Muscle layer of duodenum (tissue), 2 donors: Measurements from ENCODE around the gene TASP1.
"Not testable (repeated sequence)": the region's sequence is repeated elsewhere in the genome, so short reads cannot be mapped to it uniquely, and the experiment has no call there.

Source experiments
- H3K27ac ChIP-seq: one replicate; pipeline ENCODE4 v1.7.0; 2013; ENCODE audit warnings: mild to moderate bottlenecking, low read length
- H3K27me3 ChIP-seq: one replicate; pipeline ENCODE4 v1.7.0; 2013; ENCODE audit warnings: low read depth, mild to moderate bottlenecking, control low read depth, low read length
- H3K36me3 ChIP-seq, 2 donors: one replicate each; pipeline ENCODE4 v1.7.0; 2013; ENCODE audit warnings: low read length in 2 of 2, control low read depth in 1 of 2, mild to moderate bottlenecking in 1 of 2; ENCODE audit not compliant: insufficient read depth in 2 of 2, control insufficient read depth in 1 of 2
- H3K4me1 ChIP-seq, 2 donors: one replicate each; pipeline ENCODE4 v1.7.0; 2013; ENCODE audit warnings: low read length in 2 of 2, mild to moderate bottlenecking in 2 of 2, control low read depth in 1 of 2, moderate library complexity in 1 of 2; ENCODE audit not compliant: insufficient read depth in 2 of 2, control insufficient read depth in 1 of 2
- H3K4me3 ChIP-seq, 2 donors: one replicate each; pipeline ENCODE4 v1.7.0; 2013; ENCODE audit warnings: low read length in 2 of 2, low read depth in 1 of 2, mild to moderate bottlenecking in 1 of 2
- H3K9me3 ChIP-seq, 2 donors: one replicate each; pipeline ENCODE4 v1.7.0; 2013; ENCODE audit warnings: low read length in 2 of 2, control low read depth in 1 of 2, mild to moderate bottlenecking in 1 of 2; ENCODE audit not compliant: control insufficient read depth in 1 of 2
- donor health status: healthy.

Gene TASP1

GRCh38 chr20:13616713-13617112 is 22.0 kb downstream of the TASP1 start:
- H3K4me1 ChIP-seq, result peaks cover 0 to 11% of the 10 kb centered on the region in 2 donors
- not testable (repeated sequence) for H3K36me3 ChIP-seq, H3K9me3 ChIP-seq, H3K27ac ChIP-seq, H3K27me3 ChIP-seq, H3K4me3 ChIP-seq

GRCh38 chr20:13613917-13614316 is 24.8 kb downstream of the TASP1 start:
- H3K36me3 ChIP-seq, result no peaks in the 10 kb centered on the region
- H3K27me3 ChIP-seq, result no peaks in the 10 kb centered on the region
- no peak overlapping the region for H3K4me3 ChIP-seq
- H3K27ac ChIP-seq, result no peak overlapping the region
- H3K4me1 ChIP-seq, result peaks cover 0 to 11% of the 10 kb centered on the region in 2 donors
- H3K9me3 ChIP-seq, result no peaks in the 10 kb centered on the region

- no peaks in the 10 kb centered on the region for H3K36me3 ChIP-seq
Measured at GRCh38 chr20:13611611-13612125, 27.1 kb downstream of the TASP1 start.

GRCh38 chr20:13610184-13610583 is 28.5 kb downstream of the TASP1 start:
- no peak overlapping the region for H3K4me3 ChIP-seq
- H3K4me1 ChIP-seq, result peaks cover 0 to 17% of the 10 kb centered on the region in 2 donors
- no peaks in the 10 kb centered on the region for H3K36me3 ChIP-seq
- H3K27ac ChIP-seq, result no peak overlapping the region
- H3K27me3 ChIP-seq, result no peaks in the 10 kb centered on the region
- no peaks in the 10 kb centered on the region for H3K9me3 ChIP-seq

More at GRCh38 chr20:13611611-13612125, 27.1 kb downstream of the TASP1 start:
- peaks cover 0 to 17% of the 10 kb centered on the region in 2 donors for H3K4me1 ChIP-seq
- H3K9me3 ChIP-seq, result no peaks in the 10 kb centered on the region
- H3K4me3 ChIP-seq, result no peak overlapping the region
- no peak overlapping the region for H3K27ac ChIP-seq
- H3K27me3 ChIP-seq, result no peaks in the 10 kb centered on the region

- Histone ChIP-seq H3K36me3 (no peaks in the 10 kb centered on the region), H3K4me1 (peaks cover 0 to 5% of the 10 kb centered on the region in 2 donors), H3K9me3 (no peaks in the 10 kb centered on the region), H3K4me3 (no peak overlapping the region), H3K27ac (no peak overlapping the region), H3K27me3 (no peaks in the 10 kb centered on the region)
Measured at GRCh38 chr20:13608066-13608465, 30.7 kb downstream of the TASP1 start.

- H3K27me3 ChIP-seq, H3K27ac ChIP-seq, H3K36me3 ChIP-seq, H3K4me3 ChIP-seq, H3K9me3 ChIP-seq, H3K4me1 ChIP-seq: not testable (repeated sequence)
Measured at GRCh38 chr20:13593423-13593822, 45.3 kb downstream of the TASP1 start.

GRCh38 chr20:13588049-13588448 is 50.7 kb downstream of the TASP1 start:
- Histone ChIP-seq H3K4me1 (no peaks in the 10 kb centered on the region), H3K27ac (no peak overlapping the region), H3K4me3 (no peak overlapping the region), H3K9me3 (peaks cover 0 to 4% of the 10 kb centered on the region in 2 donors), H3K27me3 (no peaks in the 10 kb centered on the region), H3K36me3 (no peaks in the 10 kb centered on the region)

- H3K27me3 ChIP-seq, result no peaks in the 10 kb centered on the region
- H3K4me1 ChIP-seq, result no peaks in the 10 kb centered on the region
- no peak overlapping the region for H3K4me3 ChIP-seq
- no peaks in the 10 kb centered on the region for H3K36me3 ChIP-seq
- H3K9me3 ChIP-seq, result peaks cover 0 to 4% of the 10 kb centered on the region in 2 donors
- H3K27ac ChIP-seq, result no peak overlapping the region
Measured at GRCh38 chr20:13587370-13587769, 51.4 kb downstream of the TASP1 start.

- H3K36me3 ChIP-seq, result no peaks in the 10 kb centered on the region
- no peak overlapping the region for H3K4me3 ChIP-seq
- no peak overlapping the region for H3K27ac ChIP-seq
- H3K4me1 ChIP-seq, result no peaks in the 10 kb centered on the region
- no peaks in the 10 kb centered on the region for H3K27me3 ChIP-seq
- peaks cover 0 to 4% of the 10 kb centered on the region in 2 donors for H3K9me3 ChIP-seq
Measured at GRCh38 chr20:13586133-13586532, 52.6 kb downstream of the TASP1 start.

GRCh38 chr20:13581451-13581850 is 57.3 kb downstream of the TASP1 start:
- Histone ChIP-seq H3K27ac (no peak overlapping the region), H3K36me3 (no peaks in the 10 kb centered on the region), H3K4me3 (no peak overlapping the region), H3K27me3 (no peaks in the 10 kb centered on the region), H3K9me3 (peaks cover 0 to 4% of the 10 kb centered on the region in 2 donors), H3K4me1 (no peaks in the 10 kb centered on the region)

- peaks cover 0 to 2% of the 10 kb centered on the region in 2 donors for H3K36me3 ChIP-seq
- H3K4me1 ChIP-seq, result no peaks in the 10 kb centered on the region
- H3K27me3 ChIP-seq, result no peaks in the 10 kb centered on the region
- peaks cover 0 to 2% of the 10 kb centered on the region in 2 donors for H3K9me3 ChIP-seq
- no peak overlapping the region for H3K27ac ChIP-seq
- no peak overlapping the region for H3K4me3 ChIP-seq
Measured at GRCh38 chr20:13580707-13581106, 58.0 kb downstream of the TASP1 start.

GRCh38 chr20:13574071-13574470 is 64.7 kb downstream of the TASP1 start:
- H3K36me3 ChIP-seq, result peaks cover 0 to 7% of the 10 kb centered on the region in 2 donors
- H3K4me1 ChIP-seq, result no peaks in the 10 kb centered on the region
- H3K4me3 ChIP-seq, result no peak overlapping the region
- no peak overlapping the region for H3K27ac ChIP-seq
- peaks cover 0 to 4% of the 10 kb centered on the region in 2 donors for H3K9me3 ChIP-seq
- no peaks in the 10 kb centered on the region for H3K27me3 ChIP-seq
